C4-2B (cell line): ENCODE results near the gene FAM228B.
A peak's percentile ranks its signal among the peaks of the same experiment; 100 is the strongest.

Experiments
- CTCF ChIP-seq: fragments of 450-650 bp; conservative IDR thresholded peaks from 2 replicates; pipeline ENCODE4 v1.5.1; 2017; ENCODE audit warnings: mild to moderate bottlenecking
- ZFX ChIP-seq: fragments of 450-650 bp; IDR thresholded peaks from 2 replicates; pipeline ENCODE4 v1.6.1; 2017

GRCh38 chr2:24084386-24085199 is 38.7 kb upstream of the FAM228B start, which contains the start of gene TP53I3:
- TF ChIP-seq CTCF: peak; percentile 97
- TF ChIP-seq ZFX: no peak
